MM.1S (cell line): ENCODE data around the gene GFPT1.

Experiments used
- DNase-seq: peaks from one replicate; pipeline ENCODE4 v3.0.0-alpha.2; 2015
- H2AFZ ChIP-seq: fragments of 300-600 bp; sonication (generic); 2 replicates; pipeline ENCODE4 v1.6.0; 2016; ENCODE audit warnings: antibody characterized with exemption, low read length
- H3F3A ChIP-seq: fragments of 300-600 bp; sonication (generic); 2 replicates; pipeline ENCODE4 v1.6.1; 2016; ENCODE audit warnings: mild to moderate bottlenecking, antibody characterized with exemption, low read length, moderate library complexity, mixed read lengths; ENCODE audit not compliant: insufficient read depth
- H3K27ac ChIP-seq: fragments of 300-600 bp; sonication (generic); 2 replicates; pipeline ENCODE4 v1.5.1; 2016; ENCODE audit warnings: mild to moderate bottlenecking, low read length
- H3K27me3 ChIP-seq: fragments of 300-600 bp; sonication (generic); replicated peaks from 2 replicates; pipeline ENCODE4 v1.6.0; 2016; ENCODE audit warnings: low read length; ENCODE audit not compliant: insufficient read depth
- H3K36me3 ChIP-seq: fragments of 300-600 bp; sonication (generic); replicated peaks from 2 replicates; pipeline ENCODE4 v1.6.1; 2016; ENCODE audit warnings: mild to moderate bottlenecking, low read length, mixed read lengths; ENCODE audit not compliant: insufficient read depth
- H3K4me1 ChIP-seq: fragments of 300-600 bp; sonication (generic); 2 replicates; pipeline ENCODE4 v1.6.1; 2016; ENCODE audit warnings: low read length, mixed read lengths
- H3K4me2 ChIP-seq: fragments of 300-600 bp; sonication (generic); 2 replicates; pipeline ENCODE4 v1.6.0; 2016; ENCODE audit warnings: low read depth, low read length
- H3K4me3 ChIP-seq: fragments of 300-600 bp; sonication (generic); 2 replicates; pipeline ENCODE4 v1.5.1; 2016; ENCODE audit warnings: low read length, mixed read lengths
- H3K79me2 ChIP-seq: fragments of 300-600 bp; sonication (generic); 2 replicates; pipeline ENCODE4 v1.6.1; 2016; ENCODE audit warnings: mixed run types, low read length, mixed read lengths
- H3K9ac ChIP-seq: fragments of 300-600 bp; sonication (generic); 2 replicates; pipeline ENCODE4 v1.6.1; 2016; ENCODE audit warnings: low read length, mixed read lengths
- H3K9me2 ChIP-seq: fragments of 300-600 bp; sonication (generic); replicated peaks from 2 replicates; pipeline ENCODE4 v1.6.1; 2016; ENCODE audit warnings: mild to moderate bottlenecking, low read length, mixed read lengths; ENCODE audit not compliant: insufficient read depth
- H3K9me3 ChIP-seq: fragments of 300-600 bp; sonication (generic); replicated peaks from 2 replicates; pipeline ENCODE4 v1.6.1; 2016; ENCODE audit warnings: mild to moderate bottlenecking, low read length, mixed read lengths; ENCODE audit not compliant: insufficient read depth
- H4K20me1 ChIP-seq: fragments of 300-600 bp; sonication (generic); 2 replicates; pipeline ENCODE4 v1.6.1; 2016; ENCODE audit warnings: mild to moderate bottlenecking, low read length, moderate library complexity, mixed read lengths; ENCODE audit not compliant: insufficient read depth
- CTCF ChIP-seq: fragments of 300-600 bp; sonication (generic); IDR thresholded peaks from 2 replicates; pipeline ENCODE4 v1.5.1; 2016; ENCODE audit warnings: antibody characterized with exemption, low read length, mixed read lengths
- EZH2 ChIP-seq: fragments of 300-600 bp; sonication (generic); optimal IDR thresholded peaks from 2 replicates; pipeline ENCODE3; 2017; ENCODE audit warnings: low read depth, mild to moderate bottlenecking, antibody characterized with exemption, low read length, mixed read lengths
- EZH2phosphoT487 ChIP-seq: fragments of 300-600 bp; sonication (generic); IDR thresholded peaks from 2 replicates; pipeline ENCODE4 v1.6.1; 2018; ENCODE audit warnings: antibody characterized with exemption, low read length

Gene GFPT1

GRCh38 chr2:69389271-69389670 is 2.2 kb upstream of the GFPT1 start:
- Histone ChIP-seq H3K4me3 (no peak overlapping the region), H3K27me3 (no peaks in the 10 kb centered on the region), H2AFZ (no peak overlapping the region), H3K36me3 (no peaks in the 10 kb centered on the region), H3K9me2 (no peaks in the 10 kb centered on the region), H3K4me2 (no peak overlapping the region), H3K9ac (no peak overlapping the region), H3K27ac (no peak overlapping the region), H3K4me1 (peaks cover 10% of the 10 kb centered on the region), H3K9me3 (no peaks in the 10 kb centered on the region), H3K79me2 (peaks cover 28% of the 10 kb centered on the region), H3F3A (peaks cover 12% of the 10 kb centered on the region), H4K20me1 (no peaks in the 10 kb centered on the region)
- TF ChIP-seq EZH2phosphoT487, result no peak
- no peak for TF ChIP-seq CTCF
- TF ChIP-seq EZH2, result no peak
- no peak for DNase-seq

GRCh38 chr2:69387770-69388481 is 899 bp upstream of the GFPT1 start:
- H4K20me1 ChIP-seq, result peaks cover under 1% of the 10 kb centered on the region; the same call in 1 of the 2 replicates
- H3K27ac ChIP-seq, result no peak overlapping the region
- no peaks in the 10 kb centered on the region for H3K9me3 ChIP-seq
- TF ChIP-seq EZH2phosphoT487 (no peak), EZH2 (no peak), CTCF (no peak)
- H2AFZ ChIP-seq, result peak overlapping the region; percentile 69
- H3K9ac ChIP-seq, result peak overlapping the region; percentile 46; the same call in 1 of the 2 replicates
- no peaks in the 10 kb centered on the region for H3K9me2 ChIP-seq
- peaks cover 41% of the 10 kb centered on the region for H3K79me2 ChIP-seq
- H3K36me3 ChIP-seq, result no peaks in the 10 kb centered on the region
- DNase-seq, result no peak
- peaks cover 17% of the 10 kb centered on the region for H3K4me1 ChIP-seq
- peaks cover 22% of the 10 kb centered on the region for H3F3A ChIP-seq
- H3K4me3 ChIP-seq, result peak overlapping the region; percentile 92
- H3K4me2 ChIP-seq, result peak overlapping the region; percentile 71
- no peaks in the 10 kb centered on the region for H3K27me3 ChIP-seq

GRCh38 chr2:69386360-69386759 is 667 bp downstream of the GFPT1 start:
- no peaks in the 10 kb centered on the region for H3K9me3 ChIP-seq
- H3K4me3 ChIP-seq, result peak overlapping the region; percentile 92
- peak overlapping the region; percentile 87 for H3K4me2 ChIP-seq
- peak overlapping the region; percentile 76 for H3K9ac ChIP-seq
- H3F3A ChIP-seq, result peaks cover 28% of the 10 kb centered on the region
- peak overlapping the region; percentile 84 for H2AFZ ChIP-seq
- TF ChIP-seq CTCF (no peak), EZH2phosphoT487 (no peak), EZH2 (no peak)
- H3K9me2 ChIP-seq, result no peaks in the 10 kb centered on the region
- peaks cover 57% of the 10 kb centered on the region for H3K79me2 ChIP-seq
- peaks cover 12% of the 10 kb centered on the region; the same call in 1 of the 2 replicates for H4K20me1 ChIP-seq
- H3K27me3 ChIP-seq, result no peaks in the 10 kb centered on the region
- DNase-seq, result peak; percentile 6
- peaks cover 24% of the 10 kb centered on the region for H3K4me1 ChIP-seq
- peak overlapping the region; percentile 55; the same call in 1 of the 2 replicates for H3K27ac ChIP-seq
- no peaks in the 10 kb centered on the region for H3K36me3 ChIP-seq
